ENCODE data around the gene GRM6. TPM values are rescaled to one million over a fixed set of nuclear protein-coding genes. Genes with fewer than 3 reads are reported as not detected.

Gene GRM6
- total RNA-seq, 4 donors from 2014 or later, result not detected

DNA sequence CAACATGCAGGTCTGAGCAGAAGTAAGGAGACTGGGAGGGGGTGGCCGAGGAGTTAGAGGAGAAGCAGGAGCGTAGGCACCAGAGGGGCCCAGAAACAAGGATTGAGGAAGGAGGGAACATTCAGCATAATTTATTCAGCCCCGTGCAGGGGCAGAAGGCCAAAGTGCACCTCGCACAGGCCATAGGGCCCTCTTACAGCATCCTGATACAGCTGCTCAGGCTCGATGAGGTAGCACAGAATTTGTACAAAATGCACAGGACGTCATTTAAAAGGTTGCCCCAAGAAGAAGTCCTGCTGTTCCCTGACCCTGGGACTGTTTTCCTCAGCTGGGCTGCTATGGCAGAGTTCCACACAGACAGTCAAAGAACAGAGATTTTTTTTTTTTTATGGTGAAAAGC, 2.1 kb upstream of the GRM6 start:
- TF ChIP-seq, protein P1, sequence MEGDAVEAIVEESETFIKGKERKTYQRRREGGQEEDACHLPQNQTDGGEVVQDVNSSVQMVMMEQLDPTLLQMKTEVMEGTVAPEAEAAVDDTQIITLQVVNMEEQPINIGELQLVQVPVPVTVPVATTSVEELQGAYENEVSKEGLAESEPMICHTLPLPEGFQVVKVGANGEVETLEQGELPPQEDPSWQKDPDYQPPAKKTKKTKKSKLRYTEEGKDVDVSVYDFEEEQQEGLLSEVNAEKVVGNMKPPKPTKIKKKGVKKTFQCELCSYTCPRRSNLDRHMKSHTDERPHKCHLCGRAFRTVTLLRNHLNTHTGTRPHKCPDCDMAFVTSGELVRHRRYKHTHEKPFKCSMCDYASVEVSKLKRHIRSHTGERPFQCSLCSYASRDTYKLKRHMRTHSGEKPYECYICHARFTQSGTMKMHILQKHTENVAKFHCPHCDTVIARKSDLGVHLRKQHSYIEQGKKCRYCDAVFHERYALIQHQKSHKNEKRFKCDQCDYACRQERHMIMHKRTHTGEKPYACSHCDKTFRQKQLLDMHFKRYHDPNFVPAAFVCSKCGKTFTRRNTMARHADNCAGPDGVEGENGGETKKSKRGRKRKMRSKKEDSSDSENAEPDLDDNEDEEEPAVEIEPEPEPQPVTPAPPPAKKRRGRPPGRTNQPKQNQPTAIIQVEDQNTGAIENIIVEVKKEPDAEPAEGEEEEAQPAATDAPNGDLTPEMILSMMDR (IDR thresholded peaks at IDR 0.05; ENCODE audit: low read depth), result no peak

DNA sequence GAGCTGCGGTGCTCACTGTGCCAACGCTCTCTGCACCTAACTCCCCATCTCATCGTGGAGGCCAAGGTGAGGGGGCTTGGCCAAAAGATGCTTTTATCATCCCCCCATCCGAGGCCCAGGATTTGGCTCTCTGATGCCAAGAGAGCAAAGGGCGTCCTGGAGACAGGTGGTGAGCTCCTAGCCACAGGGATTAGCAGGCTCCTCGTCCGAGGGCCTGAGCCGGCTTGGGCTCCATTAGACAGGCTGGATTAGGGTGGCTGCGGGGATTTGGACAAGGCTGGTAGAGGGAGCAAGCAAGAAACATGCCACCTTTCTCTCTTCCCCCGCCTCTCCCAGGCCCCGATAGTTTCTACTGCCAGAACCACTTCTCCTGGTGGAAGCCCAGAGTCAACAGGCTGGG, 1.0 kb upstream of the GRM6 start:
- TF ChIP-seq, protein P1 (IDR thresholded peaks at IDR 0.05; ENCODE audit: low read depth), result no peak

DNA sequence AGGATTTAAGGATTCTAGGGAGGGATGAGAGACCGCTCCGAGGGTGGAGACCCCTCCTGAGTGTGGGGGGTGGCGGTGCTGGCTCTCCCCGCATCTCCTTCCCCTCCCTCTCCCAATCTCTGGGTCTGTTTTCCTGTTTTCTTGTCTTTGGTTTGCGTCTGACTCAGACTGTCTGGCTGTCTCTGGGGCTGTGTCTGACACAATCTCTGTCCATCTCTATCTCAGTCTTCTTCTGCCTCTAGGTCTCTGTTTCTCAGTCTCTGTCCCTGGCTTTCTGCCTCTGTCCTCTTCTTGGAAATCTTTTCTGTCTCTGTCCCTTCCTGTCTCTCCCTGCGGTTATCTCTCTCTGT, 196 bp upstream of the GRM6 start:
- TF ChIP-seq, protein P1 (IDR thresholded peaks at IDR 0.05; ENCODE audit: low read depth), result no peak

DNA sequence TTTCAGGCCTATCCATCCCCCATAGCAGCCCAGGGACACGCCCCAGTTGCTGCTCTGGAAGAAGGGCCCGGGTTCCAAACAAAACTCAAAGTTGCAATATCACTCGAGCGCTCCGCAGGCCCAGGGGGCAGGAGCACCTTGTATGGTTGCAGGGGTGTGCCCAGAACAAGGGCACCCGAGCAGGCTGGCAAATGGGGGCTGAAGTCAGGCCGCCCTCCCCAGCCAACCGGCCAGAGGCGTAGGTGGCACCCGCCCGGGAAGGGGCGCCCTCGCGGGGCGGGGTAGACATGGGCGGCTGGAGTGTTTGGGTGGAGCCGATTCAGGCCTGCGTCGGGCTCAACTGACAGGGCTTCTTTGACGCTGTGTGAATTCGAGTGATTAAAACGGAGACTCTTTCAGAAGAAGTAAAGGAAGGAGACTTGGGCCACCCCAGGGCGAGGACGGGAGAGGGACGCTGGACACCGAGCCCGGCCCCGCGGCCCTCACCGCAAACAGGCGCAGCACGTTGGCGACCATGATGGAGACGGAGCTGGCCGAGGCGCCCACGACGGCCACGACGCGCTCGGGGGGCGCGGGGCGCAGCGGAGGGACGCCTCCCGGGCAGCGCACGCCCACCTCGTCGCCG, 1.1 kb downstream of the GRM6 start:
- TF ChIP-seq, protein P1 (IDR thresholded peaks at IDR 0.05; ENCODE audit: low read depth), result no peak

DNA sequence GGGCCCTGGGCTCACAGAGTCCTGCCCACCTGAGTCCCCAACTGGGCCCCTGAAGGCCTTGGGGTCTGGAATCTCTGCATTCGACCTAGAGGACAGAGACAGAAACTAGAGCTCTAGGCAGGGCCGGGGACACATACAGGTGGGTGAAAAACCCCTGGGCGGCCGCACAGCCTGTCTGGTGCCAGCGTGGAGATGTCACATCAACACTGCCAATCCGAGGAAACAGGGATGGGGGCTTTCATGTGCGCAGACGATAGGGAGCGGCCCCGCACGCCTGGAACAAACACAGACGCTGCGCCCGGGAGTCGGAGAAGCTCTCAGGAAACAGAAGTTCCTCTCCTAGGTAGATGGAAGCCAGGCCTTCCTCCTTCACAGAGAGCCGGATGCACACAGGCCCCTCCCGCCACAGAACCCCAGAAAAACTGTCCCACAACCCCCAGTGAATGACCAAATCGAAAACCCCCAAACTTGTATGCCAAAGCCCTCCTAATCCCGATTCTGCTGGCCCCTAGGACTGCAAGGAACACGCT, 1.8 kb downstream of the GRM6 start:
- TF ChIP-seq, protein P1 (IDR thresholded peaks at IDR 0.05; ENCODE audit: low read depth), result no peak

DNA sequence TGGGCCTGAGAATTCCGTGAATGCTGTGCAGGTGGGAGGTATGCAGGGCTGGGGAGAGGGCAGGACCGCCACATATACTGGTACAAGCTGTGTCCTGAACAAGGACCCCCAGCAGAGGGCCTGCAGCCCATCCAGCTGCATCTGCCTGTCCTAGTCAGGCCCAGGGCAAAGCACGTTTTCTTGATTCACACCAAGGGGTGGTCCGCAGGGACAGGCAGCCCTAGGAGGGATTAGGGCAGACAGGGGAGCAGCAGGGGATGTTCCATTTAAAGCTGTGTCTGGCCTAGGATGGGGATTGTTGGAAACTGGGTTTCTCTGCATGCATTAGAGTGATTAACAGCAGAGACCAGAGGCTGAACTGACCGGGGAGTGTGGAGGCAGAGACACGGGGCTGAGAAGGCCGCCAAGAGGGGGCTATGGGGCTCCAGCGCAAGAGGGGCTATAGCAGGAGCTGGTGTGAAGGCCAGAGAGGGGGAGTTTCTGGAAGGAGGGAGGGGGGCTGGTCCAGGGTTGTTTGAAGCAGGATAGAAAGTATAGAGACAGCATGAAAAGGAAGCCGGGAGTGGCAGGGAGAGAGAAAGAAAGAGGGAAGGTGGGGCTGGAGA, 2.7 kb downstream of the GRM6 start:
- TF ChIP-seq, protein P1 (IDR thresholded peaks at IDR 0.05; ENCODE audit: low read depth), result no peak

DNA sequence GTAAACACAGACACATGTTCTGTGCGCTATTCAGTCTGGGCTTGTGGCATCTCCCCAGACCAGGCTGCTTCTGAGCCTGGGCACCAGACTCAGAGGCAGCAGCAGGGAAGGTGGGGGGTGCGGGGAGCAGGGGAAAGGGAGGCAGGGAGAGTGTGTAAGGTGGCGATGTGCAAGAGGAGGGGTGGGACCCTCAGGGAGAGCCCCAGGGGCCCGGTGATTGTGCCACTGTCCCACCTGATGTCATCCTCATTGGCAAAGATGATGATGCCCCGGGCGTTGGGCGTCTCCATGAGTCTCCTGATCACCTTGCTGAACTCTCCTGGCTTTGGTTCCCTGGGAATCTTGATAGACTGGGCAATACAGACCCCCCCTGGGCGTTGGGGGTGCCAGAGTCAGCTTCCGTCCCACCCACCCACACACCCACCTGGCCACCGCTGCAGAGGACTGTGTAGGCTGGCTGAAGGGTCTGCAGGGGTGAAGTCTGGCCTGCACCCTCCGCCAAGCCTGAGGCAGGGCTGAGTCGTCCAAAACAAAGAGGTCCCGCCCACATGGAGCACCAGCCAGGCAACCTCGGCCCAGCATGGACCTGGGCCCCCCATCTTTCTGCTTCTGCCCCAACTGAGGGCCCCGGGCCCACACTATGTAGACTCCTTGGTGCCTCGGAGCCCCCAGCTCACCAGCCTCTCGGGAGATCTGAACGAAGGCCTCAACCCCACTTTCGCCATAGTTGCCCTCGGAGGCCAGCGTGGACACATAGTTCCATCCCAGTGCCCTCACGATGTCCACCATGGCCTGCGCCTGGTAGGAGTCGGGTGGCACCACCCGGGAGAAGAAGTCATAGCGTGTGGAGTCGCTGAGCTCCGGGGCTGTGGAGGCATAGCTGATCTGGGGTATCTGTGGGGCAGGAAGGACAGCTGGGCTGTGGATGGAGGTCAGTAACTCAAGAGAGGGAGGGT, 3.7 kb downstream of the GRM6 start:
- TF ChIP-seq, protein P1 (IDR thresholded peaks at IDR 0.05; ENCODE audit: low read depth), result no peak
